HG03571 (cell line): ENCODE data around the gene IQSEC3.
"Not testable (repeated sequence)": the region's sequence is repeated elsewhere in the genome, so short reads cannot be mapped to it uniquely, and the experiment has no call there.

Experiments used
- ATAC-seq: cut with Tn5 transposase; IDR thresholded peaks from one replicate; pipeline ENCODE4 v1.9.1; 2021; ENCODE audit not compliant: unreplicated experiment

IQSEC3 gene

DNA sequence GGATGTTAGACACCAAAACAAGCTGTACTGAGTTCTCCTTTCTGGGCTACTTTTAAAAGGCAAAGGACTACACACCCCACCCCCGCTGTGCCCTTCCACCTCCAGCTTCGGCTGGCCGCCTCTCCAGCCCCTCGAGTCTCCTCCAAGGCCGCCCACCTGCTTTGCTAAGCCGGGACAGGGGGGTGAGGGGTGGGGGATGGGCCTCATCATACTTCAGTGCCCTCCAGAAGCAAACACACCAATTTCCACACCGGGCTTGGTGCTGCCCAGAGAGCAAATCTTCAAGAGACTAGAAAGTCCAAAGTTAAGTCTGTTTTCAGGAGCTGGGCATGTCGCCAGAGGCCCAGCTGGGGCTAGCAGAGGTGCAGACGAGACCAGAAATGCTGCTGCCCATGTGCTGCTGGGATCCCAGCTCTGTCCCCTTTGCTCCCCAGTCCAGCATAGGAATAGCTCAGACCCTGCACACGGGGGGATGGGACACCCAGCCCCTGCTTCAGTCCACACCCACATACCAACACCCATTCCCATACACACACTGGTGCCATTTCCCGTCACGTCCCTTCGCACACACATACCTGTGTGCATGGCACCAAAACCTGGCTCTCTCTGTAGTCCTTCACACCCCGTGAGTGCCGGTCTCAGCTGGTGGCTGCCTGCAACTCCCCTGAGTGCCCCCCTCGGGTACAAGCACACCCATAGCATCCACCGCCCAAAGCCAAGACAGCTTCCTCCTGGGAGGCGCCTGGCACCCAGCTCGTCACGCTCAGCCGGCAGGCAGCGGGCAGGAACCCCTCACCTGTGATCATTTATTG lies 146.4 kb downstream of the IQSEC3 start:
- no peak for ATAC-seq

DNA sequence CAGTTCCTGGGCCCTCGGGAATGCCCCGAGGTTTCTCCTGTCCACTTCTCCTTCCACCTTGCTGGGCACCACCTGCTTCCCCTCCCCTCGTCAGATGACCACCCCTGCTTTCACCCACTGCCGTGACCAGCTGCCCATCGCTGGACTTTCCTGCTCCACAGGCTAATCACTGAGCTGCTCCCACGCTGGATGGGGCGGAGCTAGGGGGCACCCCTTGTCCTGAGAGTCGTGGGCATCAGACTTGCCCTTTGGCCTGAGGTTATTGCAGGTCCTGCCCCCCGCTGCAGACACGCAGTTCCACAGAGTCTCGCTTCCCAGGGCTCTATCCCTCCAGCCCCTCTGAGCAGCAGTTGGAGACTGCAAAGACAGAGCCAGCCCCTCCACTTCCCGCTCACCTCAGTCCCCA lies 147.0 kb downstream of the IQSEC3 start:
- ATAC-seq, result no peak

DNA sequence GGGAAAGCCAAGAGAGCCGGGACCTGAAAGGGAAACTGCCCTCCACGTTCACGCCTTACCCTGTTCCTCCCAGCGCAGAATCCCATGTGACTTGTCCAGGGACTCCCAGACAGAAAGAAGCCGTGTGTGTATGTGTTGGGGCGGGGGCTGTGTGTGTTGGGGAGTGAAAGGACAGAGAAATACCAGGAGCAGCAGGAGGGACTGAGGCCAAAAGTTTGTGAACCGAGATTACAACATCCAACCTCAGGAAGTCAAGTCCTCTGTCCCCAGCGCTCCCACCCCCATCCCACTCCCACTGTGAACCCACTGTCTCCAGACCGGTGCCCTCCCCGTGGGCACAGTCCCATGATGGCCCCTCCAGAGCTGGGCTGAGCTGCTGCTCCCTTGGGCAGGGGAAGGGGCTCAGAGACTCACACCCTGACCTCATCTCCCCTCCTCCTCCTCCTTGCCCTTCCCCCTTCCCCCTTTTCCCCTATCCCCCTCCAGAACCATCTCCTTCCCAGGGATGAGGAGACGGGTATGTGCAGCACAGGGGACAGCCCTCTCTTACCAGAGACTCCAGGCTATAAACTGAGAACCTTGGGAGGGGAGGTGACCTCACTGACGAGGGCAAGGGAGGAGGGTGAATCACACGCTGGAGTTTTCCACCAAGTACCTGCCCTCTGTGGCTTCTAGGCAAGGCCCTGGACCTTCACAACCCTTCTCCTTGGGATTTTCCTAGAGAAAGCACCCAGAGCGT lies 147.6 kb downstream of the IQSEC3 start, which contains the start of gene SLC6A12:
SLC6A12 (minus strand) TSS at position 155 of the 739 bp plus-strand sequence. CDS start 4,171 bp downstream, outside the sequence.
- no peak for ATAC-seq

DNA sequence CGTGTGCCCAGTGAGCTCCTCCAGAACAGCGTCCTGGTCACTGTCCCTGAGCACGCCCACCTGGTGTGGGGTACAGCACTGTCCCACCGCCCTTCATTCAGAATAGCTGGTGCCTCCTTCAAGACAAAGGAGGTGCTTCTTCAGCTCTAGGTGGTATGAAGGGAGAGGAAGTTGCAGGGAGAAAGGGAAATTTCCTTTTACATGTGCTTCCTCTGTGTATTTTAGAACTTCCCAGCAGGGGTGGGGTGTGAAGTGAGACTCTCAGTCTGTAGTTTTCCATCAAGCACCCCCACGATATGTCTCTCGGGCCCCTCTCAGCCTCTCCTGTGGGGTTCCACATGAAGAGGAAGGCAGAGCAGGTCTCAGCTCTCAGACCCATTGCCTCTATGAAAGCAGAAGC lies 148.5 kb downstream of the IQSEC3 start:
- ATAC-seq, result no peak

DNA sequence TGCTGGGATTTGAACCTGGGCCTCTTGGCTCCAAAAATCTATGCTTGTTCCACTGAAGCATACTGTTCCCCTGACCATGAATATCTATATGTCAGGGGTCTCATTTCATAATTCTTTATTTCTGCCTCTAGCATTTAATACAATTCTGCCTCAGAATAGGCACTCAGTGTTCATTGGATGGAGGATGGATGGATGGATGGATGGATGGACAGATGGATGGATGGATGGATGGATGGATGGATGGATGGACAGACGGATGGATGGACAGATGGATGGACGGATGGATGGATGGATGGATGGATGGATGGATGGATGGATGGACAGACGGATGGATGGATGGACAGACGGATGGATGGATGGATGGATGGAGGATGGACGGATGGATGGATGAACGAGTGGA lies 150.5 kb downstream of the IQSEC3 start:
- ATAC-seq, result not testable (repeated sequence)

DNA sequence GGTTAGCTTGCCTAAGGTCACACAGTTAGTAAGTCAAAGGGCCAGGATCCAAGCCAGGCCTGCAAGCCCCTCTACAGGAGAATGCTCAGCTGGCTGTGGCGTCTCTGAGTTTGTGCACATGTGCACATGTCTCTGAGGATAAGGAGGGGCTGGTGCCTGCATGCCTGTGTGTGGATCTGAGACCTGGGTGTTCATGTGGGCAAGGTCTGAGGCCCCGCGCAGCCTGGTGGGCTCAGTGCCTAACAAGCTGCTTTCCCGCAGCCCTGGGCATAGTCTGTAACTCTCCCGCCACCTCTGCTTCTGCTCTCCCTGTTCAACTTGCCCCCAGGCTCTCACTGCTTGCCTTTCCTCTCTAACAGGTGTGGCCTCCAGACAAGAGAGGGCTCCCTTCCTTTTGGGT lies 151.7 kb downstream of the IQSEC3 start:
- ATAC-seq, result no peak

DNA sequence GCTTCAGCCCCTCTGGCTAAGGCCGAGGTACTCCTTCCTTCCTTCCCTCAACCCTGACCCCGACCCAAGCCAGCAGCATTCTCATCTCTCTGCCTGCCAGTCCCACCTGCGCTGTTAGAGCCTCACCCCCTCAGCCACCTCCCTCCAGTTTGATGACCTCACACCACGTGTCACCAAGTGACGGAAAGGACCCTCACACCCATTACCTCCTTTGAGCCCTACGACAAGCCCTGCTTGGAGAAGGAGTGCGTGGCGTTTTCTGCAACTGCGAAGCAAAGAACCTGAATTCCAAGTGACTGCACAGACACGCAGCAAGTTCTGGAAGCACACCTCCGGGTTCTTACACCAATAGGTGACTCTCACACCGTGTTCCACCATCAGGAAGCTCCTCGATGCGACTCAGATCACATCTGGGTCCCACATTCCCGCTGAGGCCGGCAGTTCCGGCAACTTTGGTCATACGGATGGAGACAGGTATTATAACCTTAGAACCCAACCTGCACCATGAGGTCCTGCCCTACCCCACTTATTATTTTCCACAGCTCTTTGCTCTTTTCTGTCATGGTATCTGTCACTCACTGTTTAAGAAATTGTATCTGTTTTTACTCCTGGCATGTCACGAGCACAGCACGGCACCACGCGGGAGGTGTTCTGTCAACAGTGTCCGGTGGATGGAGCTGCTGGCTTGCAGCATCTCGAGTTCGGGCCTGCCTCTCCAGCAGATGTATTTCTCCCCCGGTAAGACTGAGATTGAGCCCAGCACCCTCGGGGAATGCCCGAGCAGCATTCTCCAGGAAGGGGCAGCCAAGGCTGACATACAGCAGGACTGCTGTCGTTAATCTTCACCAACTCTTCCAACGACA lies 152.4 kb downstream of the IQSEC3 start:
- no peak for ATAC-seq

DNA sequence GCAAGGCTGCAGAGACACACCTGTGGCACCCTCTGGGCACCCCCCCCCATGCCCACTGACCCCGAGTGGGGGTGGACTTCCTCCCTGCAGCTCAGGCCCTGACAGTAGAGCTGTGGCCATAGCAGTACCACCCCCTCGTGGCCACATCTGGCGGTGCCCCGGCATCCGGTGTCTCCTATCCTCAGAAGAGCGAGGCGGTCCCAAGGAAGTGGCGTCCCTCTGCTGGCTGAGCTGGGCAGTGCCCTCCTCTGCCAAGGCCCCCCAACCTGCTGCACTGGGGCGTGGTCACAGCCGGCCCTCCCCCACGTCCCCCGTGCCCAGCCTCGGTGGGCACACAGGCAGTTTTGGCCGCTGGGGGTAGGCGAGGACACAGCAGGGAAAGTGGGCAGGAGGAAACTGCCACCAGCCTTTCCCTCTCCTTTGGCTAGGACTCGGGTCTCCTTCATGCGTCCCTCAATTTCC lies 153.4 kb downstream of the IQSEC3 start:
- no peak for ATAC-seq

DNA sequence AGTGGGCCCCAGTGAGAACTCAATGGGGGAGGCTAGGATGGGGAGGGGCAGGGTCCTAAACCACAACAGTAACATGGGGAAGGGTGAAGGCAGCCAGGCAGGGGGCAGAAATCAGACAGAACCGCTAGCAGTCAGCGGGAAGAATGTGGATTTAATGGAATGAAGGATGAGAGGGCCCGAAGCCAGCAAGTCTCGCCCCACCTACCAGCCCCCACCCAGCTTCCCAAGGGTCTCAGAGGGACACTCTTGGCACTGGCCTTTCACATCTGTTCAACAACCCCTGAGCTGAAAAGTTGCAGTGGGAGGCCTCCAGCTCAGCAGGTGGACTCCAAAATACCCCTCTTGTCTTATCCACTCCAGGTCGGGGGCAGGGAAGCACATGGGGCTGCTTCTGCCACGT lies 153.9 kb downstream of the IQSEC3 start:
- ATAC-seq, result no peak

DNA sequence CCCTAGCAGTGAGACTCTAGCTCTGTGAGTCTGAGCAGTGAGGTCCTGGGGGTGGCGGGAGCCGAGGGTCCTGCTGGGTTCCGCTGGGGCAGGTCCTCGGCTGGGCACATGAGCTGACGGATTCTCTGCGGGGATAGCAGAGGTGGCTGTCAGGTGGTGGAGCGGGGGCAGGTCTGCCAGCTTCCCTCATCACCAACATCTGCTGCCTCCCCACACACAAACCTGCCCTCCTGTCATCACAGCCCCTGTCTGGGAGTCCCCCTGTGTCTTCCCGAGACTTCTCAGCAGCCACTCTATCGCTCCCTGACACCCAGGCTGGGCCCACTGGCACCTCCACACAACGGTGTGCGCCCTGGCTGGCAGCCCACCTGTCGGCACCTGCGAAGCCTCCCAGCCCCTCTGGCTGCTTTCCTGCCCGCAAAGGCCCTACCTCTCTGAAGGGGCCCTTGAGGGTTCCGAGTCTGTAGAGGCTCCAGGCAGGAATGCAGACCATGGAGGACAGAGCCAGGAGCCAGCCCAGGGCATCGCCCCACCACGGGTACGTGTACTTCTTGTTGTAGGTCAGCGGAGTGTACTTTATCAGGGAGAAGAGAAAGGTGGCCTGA lies 154.5 kb downstream of the IQSEC3 start:
- no peak for ATAC-seq

DNA sequence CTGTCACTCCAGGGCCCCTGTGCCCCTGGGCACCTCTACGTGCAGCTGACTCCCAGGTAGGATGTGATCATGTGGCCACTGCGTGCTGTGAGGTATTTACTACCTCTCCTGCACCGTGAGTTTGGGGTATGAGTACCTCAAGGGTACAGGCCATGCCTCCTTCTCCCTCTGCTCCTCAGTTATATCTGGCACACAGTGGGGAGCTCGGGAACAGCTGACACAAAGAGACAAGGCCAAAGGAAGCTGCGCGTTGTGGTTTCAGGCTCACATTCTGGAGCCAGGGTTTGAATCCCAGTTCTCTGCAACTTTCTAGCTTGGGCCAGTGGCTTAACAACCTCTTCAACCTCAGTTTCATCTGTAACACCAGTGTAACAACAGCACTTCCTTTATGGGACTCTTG lies 155.2 kb downstream of the IQSEC3 start:
- ATAC-seq, result no peak

DNA sequence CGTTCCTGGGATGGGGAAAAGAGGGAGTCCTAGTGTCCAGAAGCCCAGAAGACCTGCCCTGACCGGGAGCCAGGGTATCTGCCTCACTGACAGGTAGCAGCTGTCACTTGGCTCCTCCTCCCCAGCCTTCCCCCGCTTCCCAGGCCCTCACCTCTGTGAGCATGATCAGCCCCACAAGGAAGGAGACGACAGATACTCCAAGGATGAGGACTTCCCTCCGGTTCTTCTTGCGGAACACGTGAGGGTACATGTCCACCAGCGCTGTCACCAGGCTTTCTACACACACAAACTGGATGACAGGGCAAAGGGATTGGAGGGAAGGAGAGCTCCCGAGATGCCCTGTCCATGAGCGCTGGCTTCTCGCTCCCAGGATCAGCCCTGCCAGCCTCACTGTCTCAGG lies 157.3 kb downstream of the IQSEC3 start:
- no peak for ATAC-seq

DNA sequence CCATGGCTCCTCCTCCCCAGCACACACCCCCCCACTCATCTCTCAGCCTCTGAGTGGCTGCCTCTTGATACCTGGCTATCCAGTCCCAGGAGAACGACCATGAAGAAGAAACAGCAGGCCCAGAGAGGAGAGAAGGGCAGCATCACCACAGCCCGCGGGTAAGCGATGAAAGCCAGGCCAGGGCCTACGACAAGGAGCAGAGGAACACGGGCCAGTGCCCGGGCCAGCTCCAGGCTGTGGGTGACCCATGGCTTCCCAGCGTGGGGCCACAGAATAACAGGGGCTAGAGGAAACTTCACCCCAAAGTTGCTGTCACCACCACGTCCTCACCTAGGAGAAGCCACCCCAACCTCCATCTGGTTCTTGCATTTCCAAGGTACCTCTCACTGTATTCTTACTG lies 157.8 kb downstream of the IQSEC3 start:
- no peak for ATAC-seq

DNA sequence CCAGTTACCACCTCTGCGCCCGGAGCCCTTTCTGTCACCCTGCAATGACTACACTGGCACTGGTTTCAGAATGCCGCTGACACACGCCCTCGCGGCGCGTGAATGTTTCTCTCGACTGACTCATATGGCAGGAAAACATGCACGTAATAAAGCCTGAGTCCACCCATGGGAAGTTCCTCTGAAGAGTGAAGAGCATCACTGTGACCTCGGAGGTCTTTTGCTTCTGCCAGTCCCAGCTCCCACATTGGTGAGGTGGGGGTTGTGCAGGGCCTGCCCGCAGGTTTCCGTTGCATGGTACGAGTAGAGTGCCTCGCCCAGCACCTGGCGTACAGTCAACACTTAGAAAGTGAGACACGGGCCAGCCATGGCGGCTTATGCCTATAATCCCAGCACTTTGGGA lies 158.4 kb downstream of the IQSEC3 start:
- ATAC-seq, result no peak

DNA sequence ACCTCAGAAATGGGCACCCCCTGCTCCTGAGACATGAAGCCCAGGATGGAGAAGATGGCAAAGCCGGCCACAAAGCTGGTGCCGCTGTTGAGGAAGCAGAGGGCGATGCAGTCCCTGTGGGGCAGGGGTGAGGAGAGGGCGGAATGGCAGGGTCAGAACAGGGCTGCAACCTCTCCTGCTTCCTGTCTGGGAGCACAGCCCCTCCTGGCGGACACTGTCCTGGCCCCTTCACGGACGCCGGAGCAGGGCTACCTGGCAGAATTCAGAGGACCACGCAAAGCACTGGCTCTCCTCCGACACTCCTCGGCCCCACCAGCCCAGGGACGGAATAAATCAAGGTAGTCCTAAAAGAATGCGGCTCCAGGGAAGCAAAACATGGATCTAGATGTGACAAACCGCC lies 159.8 kb downstream of the IQSEC3 start:
- no peak for ATAC-seq

DNA sequence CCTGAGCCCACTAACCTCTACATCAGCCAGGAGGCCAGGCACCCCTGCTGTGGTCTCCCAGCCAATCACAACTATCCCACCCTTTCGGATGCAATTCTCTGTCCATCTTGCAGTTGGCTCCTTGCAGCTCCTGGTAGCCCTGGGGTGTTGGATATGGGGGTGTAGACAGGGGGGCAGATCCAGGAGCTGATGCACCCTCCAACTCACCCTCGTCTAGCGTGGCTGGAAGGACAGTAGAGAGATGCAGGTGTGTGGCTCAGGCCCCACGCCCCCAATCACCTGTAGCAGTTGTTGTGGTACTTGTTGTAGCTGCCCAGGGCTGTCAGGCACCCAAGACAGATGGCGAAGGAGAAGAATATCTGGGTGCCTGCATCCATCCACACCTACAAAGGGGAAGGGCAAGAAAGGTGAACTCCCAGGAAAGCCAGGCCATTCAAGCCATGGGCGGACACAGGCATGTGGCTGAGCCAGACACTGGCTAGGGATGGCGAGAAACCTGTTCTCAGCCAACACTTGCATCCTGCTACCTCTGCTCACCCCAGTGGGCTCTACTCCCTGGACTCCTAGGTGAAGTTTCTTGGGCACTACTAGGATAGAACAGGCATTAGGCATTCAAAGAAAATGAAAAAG lies 160.8 kb downstream of the IQSEC3 start:
- ATAC-seq, result no peak
